B cell (primary cell): ENCODE results near the gene C22orf31. TPM values are rescaled to one million over a fixed set of nuclear protein-coding genes. Genes with fewer than 3 reads are reported as not detected.
A peak's percentile ranks its signal among the peaks of the same experiment; 100 is the strongest.

Experiments used
- ATAC-seq: fragments of 200-7000 bp; cut with Tn5 transposase; one replicate; pipeline ENCODE4 v1.10.0; 2021; ENCODE audit warnings: low read depth, mild to moderate bottlenecking, moderate number of reproducible peaks, moderate library complexity
- CTCF ChIA-PET: fragments of 350-600 bp; sonication (Branson Sonifier 250); formaldehyde crosslinking; loops from one replicate; lab custom pipeline; 2021; ENCODE audit warnings: antibody characterized with exemption, inconsistent platforms; lab: Charles Lee
- POLR2A ChIA-PET: fragments of 350-600 bp; sonication (Branson Sonifier 250); formaldehyde crosslinking; loops from one replicate; lab custom pipeline; 2021; ENCODE audit warnings: antibody characterized with exemption; lab: Charles Lee
- DNase-seq: peaks from one replicate; pipeline ENCODE4 v3.0.0; 2013
- H2AFZ ChIP-seq: 2 replicates; pipeline ENCODE4 v1.6.1; 2012; ENCODE audit warnings: mild to moderate bottlenecking, low read depth, low read length; ENCODE audit not compliant: insufficient read depth, poor library complexity, severe bottlenecking
- H3K27ac ChIP-seq, 2 donors: 1 replicate in 1 of 2; 2 replicates in 1 of 2; pipeline ENCODE4 v1.5.1; 2012 to 2013; ENCODE audit warnings: low read length in 2 of 2, mild to moderate bottlenecking in 2 of 2, moderate library complexity in 1 of 2
- H3K27me3 ChIP-seq, 4 experiments: fragments of 200-600 bp in 1 of 4; sonication (generic) in 1 of 4; replicated peaks in 1 of 4; 1 replicate in 2 of 4; 2 replicates in 2 of 4; pipeline versions ENCODE4 v1.6.1 to v1.7.0; 2013 to 2016; ENCODE audit warnings: low read length in 3 of 4, mild to moderate bottlenecking in 2 of 4, mixed read lengths in 1 of 4, moderate library complexity in 1 of 4; ENCODE audit not compliant: insufficient read depth in 4 of 4, control insufficient read depth in 3 of 4; ENCODE audit errors: control extremely low read depth in 1 of 4
- H3K36me3 ChIP-seq, 2 experiments: replicated peaks in 1 of 2; 1 replicate in 1 of 2; 2 replicates in 1 of 2; pipeline versions ENCODE4 v1.6.1 to v1.7.1; 2013; ENCODE audit warnings: low read length in 1 of 2; ENCODE audit not compliant: insufficient read depth in 2 of 2, control insufficient read depth in 1 of 2; ENCODE audit errors: control extremely low read depth in 1 of 2, extremely low read depth in 1 of 2
- H3K4me1 ChIP-seq, 2 donors: fragments of 200-600 bp in 1 of 2; sonication (generic) in 1 of 2; 1 replicate in 1 of 2; 2 replicates in 1 of 2; pipeline versions ENCODE4 v1.5.1 to v1.6.1; 2013 to 2017; ENCODE audit warnings: low read length in 2 of 2; ENCODE audit not compliant: control insufficient read depth in 2 of 2, insufficient read depth in 2 of 2
- H3K4me2 ChIP-seq: replicated peaks from 2 replicates; pipeline ENCODE3; 2012; ENCODE audit warnings: mild to moderate bottlenecking, low read depth, low read length; ENCODE audit not compliant: poor library complexity, severe bottlenecking
- H3K4me3 ChIP-seq, 5 experiments: fragments of 200-600 bp in 1 of 5; sonication (generic) in 1 of 5; 1 replicate in 3 of 5; 2 replicates in 2 of 5; pipeline versions ENCODE4 v1.5.1 to v1.7.0; 2011 to 2016; ENCODE audit warnings: low read length in 4 of 5, mild to moderate bottlenecking in 4 of 5, low read depth in 2 of 5, control low read depth in 1 of 5, moderate library complexity in 1 of 5; ENCODE audit not compliant: insufficient read depth in 1 of 5; ENCODE audit errors: control extremely low read depth in 1 of 5, extremely low read depth in 1 of 5
- H3K79me2 ChIP-seq: fragments of 200-600 bp; sonication (generic); one replicate; pipeline ENCODE4 v1.6.0; 2016; ENCODE audit warnings: low read length; ENCODE audit not compliant: control insufficient read depth, insufficient read depth
- H3K9ac ChIP-seq: fragments of 200-600 bp; sonication (generic); 2 replicates; pipeline ENCODE4 v1.6.1; 2017; ENCODE audit warnings: mild to moderate bottlenecking, low read length, moderate library complexity
- H3K9me3 ChIP-seq, 3 donors: one replicate each; pipeline versions ENCODE4 v1.6.1 to v1.7.1; 2013; ENCODE audit warnings: low read length in 2 of 3; ENCODE audit not compliant: control insufficient read depth in 2 of 3, insufficient read depth in 1 of 3; ENCODE audit errors: control extremely low read depth in 1 of 3
- H4K20me1 ChIP-seq: 2 replicates; pipeline ENCODE4 v1.6.0; 2012; ENCODE audit warnings: mild to moderate bottlenecking, low read length; ENCODE audit not compliant: insufficient read depth, control insufficient read depth, poor library complexity, severe bottlenecking
- H3K27ac Mint-ChIP-seq: one replicate; pipeline ENCODE4 v1.8.0; 2021; ENCODE audit warnings: mixed read lengths
- H3K27me3 Mint-ChIP-seq: one replicate; pipeline ENCODE4 v1.8.0; 2021; ENCODE audit warnings: mixed read lengths
- H3K4me1 Mint-ChIP-seq: one replicate; pipeline ENCODE4 v1.8.0; 2021; ENCODE audit warnings: mixed read lengths
- H3K4me3 Mint-ChIP-seq: one replicate; pipeline ENCODE4 v1.8.0; 2021; ENCODE audit warnings: mixed read lengths
- H3K9me3 Mint-ChIP-seq: one replicate; pipeline ENCODE4 v1.8.0; 2022; ENCODE audit warnings: mixed read lengths; ENCODE audit not compliant: insufficient read depth
- CTCF ChIP-seq: fragments of 200-600 bp; IDR thresholded peaks from one replicate; pipeline ENCODE4 v1.8.0; 2022; ENCODE audit warnings: antibody characterized with exemption, mild to moderate bottlenecking
- EZH2 ChIP-seq: IDR thresholded peaks from 2 replicates; pipeline ENCODE4 v1.6.1; 2012; ENCODE audit warnings: borderline replicate concordance, low read depth, mild to moderate bottlenecking, moderate library complexity, low read length; ENCODE audit not compliant: insufficient read depth, poor library complexity, severe bottlenecking
- WGBS: methylation state at CpG from one replicate; pipeline ENCODE4 v1.1.5; 2013; ENCODE audit warnings: missing lambda C conversion rate; ENCODE audit not compliant: insufficient coverage; 5-methylcytosine and 5-hydroxymethylcytosine counted together
- intact Hi-C: fragments of 100-400 bp; cut with micrococcal nuclease; formaldehyde crosslinking; loops from one replicate; pipeline ENCODE4 v1.10.0; 2022
- polyA plus RNA-seq: library from polyadenylated mRNA; depleted of rRNA; stranded (reverse); fragments of >200 nt; gene quantifications from 2 replicates; pipeline ENCODE4 v1.2.3, GENCODE V29; 2012
- total RNA-seq, 2 donors: library from RNA; stranded (reverse); fragments of 120-200 nt in 1 of 2; gene quantifications; 1 replicate in 1 of 2; 2 replicates in 1 of 2; pipeline versions ENCODE4 v1.2.3 to v1.2.4, GENCODE V29; 2013 to 2022

C22orf31 gene
- total and polyA plus RNA-seq, 2 donors (not counting 1 experiment from before 2014, with no cell fraction given): not detected

DNA sequence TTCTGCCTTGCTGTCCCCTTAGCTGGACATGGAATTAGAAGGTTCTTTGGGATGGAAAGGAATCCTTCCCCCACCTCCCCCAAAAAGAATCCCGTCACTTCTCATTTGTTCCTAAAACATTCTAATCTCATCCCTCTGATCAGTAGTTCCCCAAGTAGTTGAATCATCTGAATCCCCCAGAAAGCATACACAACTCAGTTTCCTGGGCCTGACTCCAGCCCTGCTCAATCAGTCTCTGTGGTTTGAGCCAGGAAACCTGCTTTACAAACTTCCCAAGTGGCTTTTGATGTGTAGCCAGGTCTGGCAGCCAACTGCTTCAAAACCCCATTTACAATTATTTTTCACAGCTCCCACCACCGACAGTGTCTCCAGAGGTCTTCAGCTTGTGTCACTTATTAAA, 20.2 kb downstream of the C22orf31 start:
- ChIA-PET CTCF (interaction anchor here (1.0 to 6.5 kb wide), 22 partner anchors 8 to 1021 kb away, joined by 3 to 88 read pairs (median 8); partner anchors contain the start of genes C22orf31 and CCDC117), POLR2A (no interaction called here)
- H3K9ac ChIP-seq: no peak overlapping the region
- H3K4me2 ChIP-seq: no peak overlapping the region
- no peaks in the 10 kb centered on the region for H3K79me2 ChIP-seq
- ATAC-seq (no peak), DNase-seq (no peak)
- H3K27ac ChIP-seq: no peak overlapping the region
- peaks cover 0 to 2% of the 10 kb centered on the region in 2 donors for H3K4me1 ChIP-seq
- H3K27me3 Mint-ChIP-seq: peaks cover 6% of the 10 kb centered on the region
- no peaks in the 10 kb centered on the region for H3K4me1 Mint-ChIP-seq
- no peaks in the 10 kb centered on the region for H4K20me1 ChIP-seq
- no peak overlapping the region for H3K4me3 ChIP-seq
- H3K4me3 Mint-ChIP-seq: no peak overlapping the region
- H2AFZ ChIP-seq: no peak overlapping the region
- no peaks in the 10 kb centered on the region for H3K9me3 Mint-ChIP-seq
- intact Hi-C loops: no loop called here
- no peak for TF ChIP-seq EZH2
- no peak for TF ChIP-seq CTCF
- H3K9me3 ChIP-seq: no peaks in the 10 kb centered on the region
- 20% methylated on average over 1 of the region's 2 CpGs for WGBS
- H3K27ac Mint-ChIP-seq: no peak overlapping the region
- no peaks in the 10 kb centered on the region for H3K36me3 ChIP-seq
- H3K27me3 ChIP-seq: peaks cover 0 to 8% (median 3%) of the 10 kb centered on the region in 4 experiments

DNA sequence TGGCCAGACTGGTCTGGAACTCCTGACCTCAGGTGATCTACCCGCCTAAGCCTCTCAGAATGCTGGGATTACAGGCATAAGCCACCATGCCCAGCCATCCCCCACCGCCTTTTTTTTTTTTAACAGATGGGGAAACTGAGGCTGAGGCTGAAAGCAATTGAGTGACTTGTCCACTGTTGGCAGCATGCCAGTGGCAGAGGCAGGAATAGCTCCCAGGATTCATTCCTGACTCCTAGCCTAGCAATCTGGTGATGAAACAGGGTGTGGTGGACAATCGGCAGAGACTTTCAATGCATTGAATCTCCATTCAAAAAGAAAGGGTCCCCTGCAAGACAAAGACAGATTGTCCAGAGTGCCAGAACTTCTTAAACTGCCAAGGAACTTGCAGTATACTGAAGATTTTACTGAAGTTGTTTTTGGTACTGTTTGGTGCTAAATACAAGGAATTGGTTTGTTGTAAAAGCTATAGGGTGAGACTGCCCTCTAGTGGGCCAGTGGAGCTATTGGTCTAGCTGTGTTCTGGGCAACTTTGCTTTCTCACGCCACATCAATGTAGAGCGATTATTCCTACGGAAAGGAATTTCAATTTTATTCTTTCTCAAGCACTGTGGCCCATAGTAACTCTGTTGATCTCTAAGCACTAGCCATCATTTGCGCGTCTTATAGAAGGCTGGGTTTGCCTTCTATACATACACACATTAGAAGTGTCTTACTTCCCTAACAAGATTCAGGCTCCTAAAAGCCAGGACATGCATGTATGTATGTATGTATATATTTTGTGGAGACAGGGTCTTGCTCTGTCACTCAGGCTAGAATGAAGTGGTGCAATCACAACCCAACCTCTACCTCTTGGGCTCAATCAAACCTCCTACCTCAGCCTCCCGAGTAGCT, 21.0 kb downstream of the C22orf31 start:
- Histone ChIP-seq H3K27me3 (peaks cover 0 to 8% (median 3%) of the 10 kb centered on the region in 4 experiments), H3K9ac (no peak overlapping the region), H3K4me2 (no peak overlapping the region), H3K4me3 (no peak overlapping the region), H2AFZ (no peak overlapping the region), H3K79me2 (no peaks in the 10 kb centered on the region), H4K20me1 (no peaks in the 10 kb centered on the region), H3K36me3 (no peaks in the 10 kb centered on the region), H3K9me3 (no peaks in the 10 kb centered on the region), H3K4me1 (peaks cover 0 to 2% of the 10 kb centered on the region in 2 donors), H3K27ac (no peak overlapping the region)
- H3K27me3 Mint-ChIP-seq: peaks cover 6% of the 10 kb centered on the region
- H3K4me3 Mint-ChIP-seq: no peak overlapping the region
- ChIA-PET POLR2A (interaction anchor here (0.6 kb wide), 1 partner anchor 16 kb away, joined by 7 read pairs; no protein-coding TSS in a partner anchor), CTCF (interaction anchor here (0.7 to 6.5 kb wide), 34 partner anchors 9 to 1026 kb away, joined by 3 to 88 read pairs (median 5); partner anchors contain the start of genes C22orf31 and CCDC117)
- no peaks in the 10 kb centered on the region for H3K4me1 Mint-ChIP-seq
- H3K27ac Mint-ChIP-seq: no peak overlapping the region
- 43% methylated on average over 5 of the region's 9 CpGs for WGBS
- DNase-seq (peak; percentile 77), ATAC-seq (peak; percentile 54)
- TF ChIP-seq CTCF: peak; percentile 96
- TF ChIP-seq EZH2: no peak
- H3K9me3 Mint-ChIP-seq: no peaks in the 10 kb centered on the region
- intact Hi-C loops: loop anchor here (1.0 kb wide), 3 partner anchors 185 to 440 kb away; no protein-coding TSS in a partner anchor
